Colonic mucosa (tissue), 4 donors: Measurements from ENCODE around the gene FAM240A. TPM values are rescaled to one million over a fixed set of nuclear protein-coding genes. Genes with fewer than 3 reads are reported as not detected.

Experiments
- DNase-seq: peaks from one replicate; pipeline ENCODE4 v3.0.0-alpha.2; 2020
- H3K27ac ChIP-seq: fragments of 200-600 bp; one replicate; pipeline ENCODE4 v1.8.0; 2021
- H3K27me3 ChIP-seq: fragments of 200-600 bp; one replicate; pipeline ENCODE4 v1.8.0; 2021
- H3K36me3 ChIP-seq: fragments of 200-600 bp; one replicate; pipeline ENCODE4 v1.8.0; 2021
- H3K4me1 ChIP-seq: fragments of 200-600 bp; one replicate; pipeline ENCODE4 v1.8.0; 2021; ENCODE audit warnings: mild to moderate bottlenecking
- H3K4me3 ChIP-seq: fragments of 200-600 bp; one replicate; pipeline ENCODE4 v1.8.0; 2021
- H3K9ac ChIP-seq, 2 donors: one replicate each; pipeline ENCODE4 v1.7.0; 2013; ENCODE audit warnings: control low read depth in 2 of 2, low read depth in 2 of 2, low read length in 2 of 2
- H3K9me3 ChIP-seq: fragments of 200-600 bp; one replicate; pipeline ENCODE4 v1.8.0; 2021
- CTCF ChIP-seq: fragments of 200-600 bp; IDR thresholded peaks from one replicate; pipeline ENCODE4 v1.8.0; 2022; ENCODE audit warnings: antibody characterized with exemption, mild to moderate bottlenecking
- intact Hi-C: fragments of 100-400 bp; cut with DNase I; formaldehyde crosslinking; loops from one replicate; pipeline ENCODE4 v1.14.1; 2022
- total RNA-seq, 2 donors: library from RNA; stranded (reverse); fragmentation: NEBNext Ultra II Directional in 1 of 2; extraction: Animal tissue kit (Norgen Biotek cat#: 25700) in 1 of 2; gene quantifications; one replicate each; pipeline ENCODE4 v1.2.1, GENCODE V29; 2021
- donor health status: healthy.
- donor health status: DM: no; HTN: no; CAD: no.
- donor health status: DM: no; HTN: no; CAD: no.

The FAM240A gene
- total RNA-seq, 2 donors from 2014 or later: not detected

GRCh38 chr3:46571684-46572083, 40.6 kb upstream of the FAM240A start:
- no peak overlapping the region for H3K27ac ChIP-seq
- H3K36me3 ChIP-seq: no peaks in the 10 kb centered on the region
- intact Hi-C loops: no loop called here
- DNase-seq: no peak
- H3K9ac ChIP-seq: no peak overlapping the region
- no peaks in the 10 kb centered on the region for H3K4me1 ChIP-seq
- H3K9me3 ChIP-seq: no peaks in the 10 kb centered on the region
- H3K27me3 ChIP-seq: no peaks in the 10 kb centered on the region
- H3K4me3 ChIP-seq: no peak overlapping the region
- TF ChIP-seq CTCF: no peak

DNA sequence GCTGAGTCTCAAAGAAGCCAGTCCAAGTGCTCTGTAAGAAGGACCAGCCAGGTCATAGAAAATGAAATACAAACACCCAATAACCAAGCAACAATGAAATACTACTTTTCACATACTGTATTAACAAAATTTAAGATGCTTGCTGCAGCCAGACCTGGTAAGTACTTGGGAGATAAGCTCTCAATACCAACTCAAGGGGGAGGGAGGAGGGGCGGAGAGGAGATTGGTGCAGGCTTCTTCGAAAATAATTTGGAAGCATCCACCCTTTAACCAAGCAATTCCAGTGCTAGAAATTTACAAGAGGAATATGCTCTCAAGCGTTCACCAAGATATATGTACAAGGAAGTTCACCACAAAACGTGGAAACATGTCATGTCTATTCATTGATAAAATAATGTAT, 38.6 kb upstream of the FAM240A start:
- H3K36me3 ChIP-seq: no peaks in the 10 kb centered on the region
- no peaks in the 10 kb centered on the region for H3K4me1 ChIP-seq
- H3K9ac ChIP-seq: no peak overlapping the region
- no peaks in the 10 kb centered on the region for H3K27me3 ChIP-seq
- intact Hi-C loops: no loop called here
- H3K9me3 ChIP-seq: no peaks in the 10 kb centered on the region
- no peak for DNase-seq
- no peak overlapping the region for H3K27ac ChIP-seq
- TF ChIP-seq CTCF: no peak
- no peak overlapping the region for H3K4me3 ChIP-seq

DNA sequence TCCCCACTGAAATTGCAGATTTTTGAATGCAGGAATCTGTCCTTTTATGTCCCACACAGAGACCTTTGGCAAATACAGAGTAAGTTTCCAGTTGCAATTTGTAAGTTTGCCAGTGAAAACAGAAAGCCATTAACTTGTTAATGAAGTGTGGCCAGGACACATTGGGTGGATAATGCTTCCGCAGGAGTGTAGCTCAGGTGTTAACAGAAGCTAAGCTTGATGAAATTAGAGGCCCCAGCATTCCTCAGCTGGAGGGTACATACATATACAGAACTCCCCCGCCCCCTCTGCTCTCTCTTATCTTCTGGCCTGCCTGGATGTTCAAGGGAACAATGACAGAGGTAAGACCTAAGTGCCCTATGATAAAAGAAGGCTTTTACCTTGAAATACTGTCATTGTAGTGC, 38.1 kb upstream of the FAM240A start:
- H3K27ac ChIP-seq: no peak overlapping the region
- DNase-seq: no peak
- no peaks in the 10 kb centered on the region for H3K27me3 ChIP-seq
- TF ChIP-seq CTCF: no peak
- no peaks in the 10 kb centered on the region for H3K4me1 ChIP-seq
- no peak overlapping the region for H3K4me3 ChIP-seq
- H3K36me3 ChIP-seq: no peaks in the 10 kb centered on the region
- no peaks in the 10 kb centered on the region for H3K9me3 ChIP-seq
- intact Hi-C loops: no loop called here
- no peak overlapping the region for H3K9ac ChIP-seq

DNA sequence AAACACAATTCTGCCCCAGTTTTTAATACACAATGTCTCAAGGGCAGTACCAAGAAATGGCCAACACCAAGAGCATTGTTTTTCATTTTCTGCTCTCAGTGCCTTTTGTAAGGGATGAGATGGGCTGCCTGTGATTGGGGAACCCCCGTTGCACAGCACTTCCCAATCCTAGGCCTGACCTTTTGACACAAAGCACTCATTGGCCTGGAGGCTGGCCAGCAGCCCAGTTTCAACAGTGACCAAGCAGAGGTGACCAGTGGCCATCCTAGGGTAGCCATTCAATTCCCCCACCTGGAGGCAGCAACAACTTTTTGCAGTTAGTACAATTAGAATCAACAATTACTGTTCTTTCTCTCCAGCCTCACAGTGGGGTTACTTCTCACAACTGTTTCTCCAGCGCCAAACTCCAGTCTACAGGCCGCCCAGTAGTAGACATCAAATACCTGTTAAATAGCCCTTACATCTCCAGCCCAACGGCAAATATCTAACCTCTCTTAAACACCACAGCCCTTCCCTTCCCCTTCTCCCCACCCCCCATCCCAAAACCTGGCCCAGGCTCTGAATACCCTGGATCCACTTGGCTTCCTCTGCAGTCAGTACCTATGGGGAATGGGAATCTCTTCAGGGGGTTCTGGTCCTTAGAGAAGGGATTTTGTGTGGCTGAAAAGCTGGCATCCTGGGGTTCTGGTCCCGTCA, 37.3 kb upstream of the FAM240A start:
- Histone ChIP-seq H3K9me3 (no peaks in the 10 kb centered on the region), H3K27me3 (no peaks in the 10 kb centered on the region), H3K4me1 (no peaks in the 10 kb centered on the region), H3K9ac (no peak overlapping the region), H3K36me3 (no peaks in the 10 kb centered on the region), H3K4me3 (no peak overlapping the region), H3K27ac (no peak overlapping the region)
- no peak for TF ChIP-seq CTCF
- intact Hi-C loops: no loop called here
- no peak for DNase-seq

- DNase-seq: no peak
- H3K4me1 ChIP-seq: no peaks in the 10 kb centered on the region
- H3K36me3 ChIP-seq: no peaks in the 10 kb centered on the region
- TF ChIP-seq CTCF: no peak
- no peak overlapping the region for H3K27ac ChIP-seq
- intact Hi-C loops: no loop called here
- H3K27me3 ChIP-seq: no peaks in the 10 kb centered on the region
- no peak overlapping the region for H3K4me3 ChIP-seq
- H3K9me3 ChIP-seq: no peaks in the 10 kb centered on the region
- H3K9ac ChIP-seq: no peak overlapping the region
Observed at GRCh38 chr3:46575577-46576222, 36.6 kb upstream of the FAM240A start.
